HG03066 (cell line): ENCODE results near the gene NRN1L.
"Not testable (repeated sequence)": the region's sequence is repeated elsewhere in the genome, so short reads cannot be mapped to it uniquely, and the experiment has no call there.

Source experiments
- ATAC-seq: cut with Tn5 transposase; IDR thresholded peaks from one replicate; pipeline ENCODE4 v1.9.1; 2021; ENCODE audit warnings: low read depth; ENCODE audit not compliant: unreplicated experiment

The NRN1L gene

DNA sequence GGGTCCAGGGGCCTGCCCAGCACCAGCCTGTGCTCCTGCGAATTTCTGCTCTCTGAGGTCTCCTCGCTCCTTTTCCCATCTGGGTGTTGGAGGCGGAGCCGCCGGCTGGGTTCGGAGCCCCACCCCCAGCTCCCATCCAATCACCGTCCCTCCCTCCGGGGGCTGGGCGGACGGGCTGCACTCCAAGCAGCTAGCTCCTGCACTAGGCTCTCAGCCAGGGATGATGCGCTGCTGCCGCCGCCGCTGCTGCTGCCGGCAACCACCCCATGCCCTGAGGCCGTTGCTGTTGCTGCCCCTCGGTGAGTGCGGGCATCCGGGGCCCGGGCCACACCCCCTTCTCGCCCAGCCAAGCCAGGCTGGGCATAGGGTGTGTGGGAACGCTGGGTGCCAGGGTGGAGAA is at the start of gene NRN1L:
Gene NRN1L (plus strand): TSS at position 202 of the 400 bp plus-strand sequence. CDS start 19 bp downstream, at position 221.
- no peak for ATAC-seq

DNA sequence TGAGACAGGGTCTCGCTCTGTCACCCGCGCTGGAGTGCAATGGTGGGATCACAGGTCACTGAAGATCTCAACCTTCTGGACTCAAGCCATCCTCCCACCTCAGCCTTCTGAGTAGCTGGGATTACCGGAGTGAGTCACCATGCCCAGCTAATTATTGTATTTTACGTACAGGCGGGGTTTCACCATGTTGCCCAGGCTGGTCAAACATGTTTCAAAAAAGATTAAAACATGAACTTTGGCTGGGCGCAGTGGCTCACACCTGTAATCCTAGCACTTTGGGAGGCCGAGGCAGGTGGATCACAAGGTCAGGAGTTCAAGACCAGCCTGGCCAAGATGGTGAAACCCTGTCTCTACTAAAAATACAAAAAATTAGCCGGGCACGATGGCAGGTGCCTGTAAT is 47.5 kb upstream of the NRN1L start:
- ATAC-seq: not testable (repeated sequence)

DNA sequence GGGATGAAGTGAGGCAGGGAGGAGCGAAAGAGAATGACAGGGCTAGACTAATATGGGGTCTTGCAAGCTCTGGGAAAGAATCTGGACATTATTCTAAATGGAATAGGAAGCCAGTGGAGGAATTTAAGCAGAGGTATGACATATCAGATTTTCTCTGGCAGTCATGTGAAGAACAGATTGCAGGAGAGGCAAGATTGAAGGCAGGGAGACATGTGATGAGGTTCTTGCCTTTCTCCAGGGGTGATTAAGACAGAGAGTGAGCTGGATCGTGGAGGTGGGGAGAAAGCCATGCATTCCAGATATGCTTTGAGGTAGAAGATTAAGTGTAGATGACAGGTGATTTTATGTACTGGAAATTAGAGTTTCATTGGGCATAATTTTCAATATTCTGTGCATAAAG is 46.9 kb upstream of the NRN1L start:
- no peak for ATAC-seq

DNA sequence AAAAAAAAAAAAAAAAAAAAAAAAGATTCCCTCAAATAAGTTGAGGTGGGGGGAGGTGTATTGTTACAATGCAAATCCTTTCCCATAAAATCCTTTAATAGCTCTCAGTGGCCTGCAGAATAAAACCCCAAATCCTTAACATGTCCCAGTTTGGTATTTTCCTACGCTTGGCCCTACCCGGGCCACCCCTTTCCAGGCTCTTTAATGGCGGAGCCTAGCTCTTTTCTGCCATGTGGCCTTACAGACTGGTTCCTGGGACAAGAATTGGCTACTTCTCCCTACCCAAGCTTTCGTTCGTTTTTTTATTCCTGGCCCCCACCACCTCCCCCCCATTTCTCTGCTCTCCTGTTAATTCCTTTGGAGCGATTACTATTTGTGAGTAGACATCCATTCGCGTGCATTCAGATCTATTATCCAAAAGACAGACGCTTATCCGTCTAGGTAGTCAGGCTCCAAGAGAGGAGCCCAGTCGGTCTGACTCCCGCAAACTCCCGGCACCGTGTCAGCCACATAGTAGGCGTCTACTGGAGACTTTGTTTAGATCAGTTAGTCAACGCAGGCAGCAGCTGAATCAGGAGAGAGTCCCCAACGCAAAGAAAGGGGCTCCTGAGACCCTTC is 43.4 kb upstream of the NRN1L start:
- no peak for ATAC-seq

DNA sequence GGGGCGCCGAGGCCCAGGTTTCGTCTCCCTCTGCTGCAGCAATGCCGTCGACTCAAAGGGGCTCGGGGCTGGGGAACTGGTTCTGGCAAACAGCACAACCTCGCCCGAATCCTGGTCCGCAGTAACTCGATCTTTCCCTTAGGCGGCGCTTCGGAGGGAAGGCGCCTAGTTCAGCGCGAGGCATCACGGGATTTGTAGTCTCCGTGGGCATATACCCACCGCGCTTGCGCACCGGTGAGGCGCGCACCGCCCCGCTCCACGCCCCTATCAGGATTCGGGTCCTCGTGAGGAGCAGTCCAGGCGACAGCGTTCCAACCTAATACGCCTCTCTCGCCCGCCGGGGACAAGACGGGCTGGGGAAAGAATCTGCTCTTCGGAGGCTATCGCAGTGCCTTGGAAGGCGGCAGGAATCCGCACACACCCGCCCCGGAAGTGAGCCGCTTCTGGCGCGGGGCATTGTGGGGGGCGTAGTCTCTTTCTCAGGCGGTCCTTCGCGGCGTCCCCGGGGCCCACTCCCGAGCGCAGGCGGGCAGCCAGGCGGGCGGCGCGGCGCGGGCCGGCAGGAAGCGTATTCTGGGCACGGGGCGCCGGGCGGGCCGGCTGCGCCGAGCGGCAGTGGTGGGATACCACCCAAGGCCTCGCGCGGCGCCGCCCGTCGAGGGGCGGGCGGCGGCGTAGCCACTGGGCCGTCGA is 42.7 kb upstream of the NRN1L start, which contains the start of gene THAP11:
Gene THAP11 (plus strand): TSS at position 505 of the 693 bp plus-strand sequence. CDS start 235 bp downstream, outside the sequence.
- peak; percentile 47 for ATAC-seq

DNA sequence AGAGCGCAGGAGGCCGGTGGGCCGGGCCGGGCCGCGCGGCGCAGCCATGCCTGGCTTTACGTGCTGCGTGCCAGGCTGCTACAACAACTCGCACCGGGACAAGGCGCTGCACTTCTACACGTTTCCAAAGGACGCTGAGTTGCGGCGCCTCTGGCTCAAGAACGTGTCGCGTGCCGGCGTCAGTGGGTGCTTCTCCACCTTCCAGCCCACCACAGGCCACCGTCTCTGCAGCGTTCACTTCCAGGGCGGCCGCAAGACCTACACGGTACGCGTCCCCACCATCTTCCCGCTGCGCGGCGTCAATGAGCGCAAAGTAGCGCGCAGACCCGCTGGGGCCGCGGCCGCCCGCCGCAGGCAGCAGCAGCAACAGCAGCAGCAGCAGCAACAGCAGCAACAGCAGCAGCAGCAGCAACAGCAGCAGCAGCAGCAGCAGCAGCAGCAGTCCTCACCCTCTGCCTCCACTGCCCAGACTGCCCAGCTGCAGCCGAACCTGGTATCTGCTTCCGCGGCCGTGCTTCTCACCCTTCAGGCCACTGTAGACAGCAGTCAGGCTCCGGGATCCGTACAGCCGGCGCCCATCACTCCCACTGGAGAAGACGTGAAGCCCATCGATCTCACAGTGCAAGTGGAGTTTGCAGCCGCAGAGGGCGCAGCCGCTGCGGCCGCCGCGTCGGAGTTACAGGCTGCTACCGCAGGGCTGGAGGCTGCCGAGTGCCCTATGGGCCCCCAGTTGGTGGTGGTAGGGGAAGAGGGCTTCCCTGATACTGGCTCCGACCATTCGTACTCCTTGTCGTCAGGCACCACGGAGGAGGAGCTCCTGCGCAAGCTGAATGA is 42.0 kb upstream of the NRN1L start:
- peak; percentile 19 for ATAC-seq

DNA sequence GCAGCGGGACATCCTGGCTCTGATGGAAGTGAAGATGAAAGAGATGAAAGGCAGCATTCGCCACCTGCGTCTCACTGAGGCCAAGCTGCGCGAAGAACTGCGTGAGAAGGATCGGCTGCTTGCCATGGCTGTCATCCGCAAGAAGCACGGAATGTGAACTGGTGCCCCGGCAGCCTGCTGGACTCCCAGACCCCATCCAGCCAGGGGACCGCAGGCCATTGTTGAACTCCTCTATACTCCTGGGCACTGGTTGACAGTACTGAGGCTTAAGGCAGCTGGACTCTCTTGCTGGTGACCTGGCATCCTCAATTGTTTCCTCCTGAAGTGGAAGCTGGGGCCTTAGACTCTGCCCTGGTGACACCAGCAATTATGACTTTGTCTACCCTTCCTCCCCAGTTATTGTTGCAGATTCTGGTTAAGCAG is 41.3 kb upstream of the NRN1L start:
- no peak for ATAC-seq

DNA sequence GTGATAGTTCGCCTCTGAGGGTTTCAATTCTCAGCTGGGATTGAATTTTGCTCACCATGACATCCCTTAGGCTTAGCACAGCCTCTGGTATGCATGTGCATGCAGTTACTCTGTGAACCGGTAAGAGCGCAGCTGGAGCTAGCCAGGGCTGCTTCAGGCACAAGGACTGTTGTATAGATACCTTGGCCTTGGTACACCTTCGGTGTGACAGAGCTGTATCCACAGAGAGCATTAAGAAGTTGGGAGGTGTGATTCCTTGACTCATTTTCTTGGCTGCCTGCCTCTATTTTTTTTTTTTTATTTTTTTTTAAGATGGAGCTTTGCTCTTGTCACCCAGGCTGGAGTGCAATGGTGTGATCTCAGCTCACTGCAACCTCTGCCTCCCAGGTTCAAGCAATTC is 40.2 kb upstream of the NRN1L start:
- no peak for ATAC-seq

DNA sequence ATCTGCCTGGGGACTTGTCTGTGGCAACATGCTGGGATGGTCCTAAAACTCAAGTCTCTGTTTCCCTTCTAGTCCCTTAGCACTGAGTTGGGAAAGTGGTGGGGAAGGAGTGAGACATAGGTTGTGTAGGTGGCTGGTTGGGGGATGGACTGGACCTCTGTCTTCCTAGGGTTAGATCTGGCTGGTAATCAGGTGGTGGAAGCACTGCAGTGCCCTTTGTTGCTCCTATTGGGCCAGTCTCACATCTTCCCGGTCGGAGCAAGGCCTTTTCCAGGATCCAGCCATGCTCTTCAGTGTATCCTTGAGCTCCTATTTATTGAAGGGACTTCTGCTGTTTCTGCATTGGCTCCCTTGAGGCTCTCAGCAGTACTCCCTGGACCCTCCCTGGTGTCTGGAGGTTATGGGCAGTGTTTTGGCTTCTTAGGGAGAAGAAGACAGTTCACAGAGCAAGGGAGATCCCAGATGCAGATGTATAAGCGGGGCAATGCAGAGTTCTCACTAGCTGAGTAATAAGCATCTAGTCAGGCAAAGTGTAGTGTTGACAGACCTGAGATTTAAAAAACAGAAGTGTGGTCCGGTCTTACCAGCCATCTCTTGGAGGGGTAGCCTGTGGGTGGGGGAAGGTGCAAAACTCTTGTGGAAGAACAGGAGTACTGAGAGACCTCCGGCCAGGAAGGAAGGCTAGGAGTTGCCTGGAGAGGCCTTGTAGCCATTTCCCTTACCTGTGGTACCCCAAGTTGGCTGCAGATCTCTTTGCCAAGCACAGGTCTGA is 39.2 kb upstream of the NRN1L start:
- no peak for ATAC-seq

DNA sequence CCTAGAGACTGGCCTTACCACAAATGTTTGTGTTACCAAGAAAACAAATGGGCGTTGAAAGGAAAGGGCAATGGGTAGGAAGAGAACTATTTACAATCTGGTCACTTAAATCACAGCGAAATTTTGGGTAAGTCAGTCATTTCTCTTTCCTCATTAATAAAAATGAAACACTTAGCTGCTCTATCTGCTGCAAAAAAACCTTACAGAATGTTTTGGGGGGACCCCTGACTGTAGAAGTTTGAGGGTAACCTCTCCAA is 38.7 kb upstream of the NRN1L start:
- ATAC-seq: no peak

DNA sequence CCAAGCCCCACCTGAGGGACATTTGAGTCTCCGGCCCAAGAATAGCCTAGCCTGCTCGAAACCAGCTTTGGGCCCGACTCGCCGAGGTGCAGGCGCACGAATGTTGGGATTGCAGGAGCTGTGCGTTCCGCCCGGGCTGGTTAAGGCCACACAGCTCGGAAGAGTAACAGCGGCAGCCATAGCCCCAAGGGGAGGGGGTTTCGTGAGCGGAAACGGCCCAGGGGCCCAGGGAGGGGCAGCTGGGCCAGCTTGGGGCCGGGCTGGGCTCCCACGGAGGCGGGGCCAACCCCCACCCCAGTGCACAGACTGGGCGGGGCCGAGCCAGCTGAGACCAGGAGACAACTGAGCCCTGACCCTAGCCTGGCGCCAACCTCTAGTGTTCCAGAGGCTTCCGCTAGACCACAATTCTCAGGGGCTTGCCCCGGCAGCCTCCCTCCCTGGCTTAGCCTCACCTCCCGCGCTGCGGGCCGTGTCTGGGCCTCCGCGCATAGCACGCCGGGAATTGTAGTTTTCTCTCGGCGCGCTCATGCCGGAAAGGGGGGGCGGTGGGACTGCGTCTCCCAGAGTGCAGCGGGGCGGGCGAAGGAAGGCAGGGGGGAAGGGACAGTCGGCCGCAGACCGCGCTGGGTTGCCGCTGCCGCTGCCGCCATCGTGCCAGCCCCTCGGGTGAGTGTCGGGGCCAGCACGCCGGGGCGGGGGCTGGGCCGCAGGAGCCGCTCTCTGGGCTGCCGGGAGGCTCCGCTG is 38.2 kb upstream of the NRN1L start, which contains the start of gene NUTF2:
Gene NUTF2 (plus strand): TSS at position 614 of the 744 bp plus-strand sequence. CDS start 18,198 bp downstream, outside the sequence.
- ATAC-seq: peak; percentile 47

DNA sequence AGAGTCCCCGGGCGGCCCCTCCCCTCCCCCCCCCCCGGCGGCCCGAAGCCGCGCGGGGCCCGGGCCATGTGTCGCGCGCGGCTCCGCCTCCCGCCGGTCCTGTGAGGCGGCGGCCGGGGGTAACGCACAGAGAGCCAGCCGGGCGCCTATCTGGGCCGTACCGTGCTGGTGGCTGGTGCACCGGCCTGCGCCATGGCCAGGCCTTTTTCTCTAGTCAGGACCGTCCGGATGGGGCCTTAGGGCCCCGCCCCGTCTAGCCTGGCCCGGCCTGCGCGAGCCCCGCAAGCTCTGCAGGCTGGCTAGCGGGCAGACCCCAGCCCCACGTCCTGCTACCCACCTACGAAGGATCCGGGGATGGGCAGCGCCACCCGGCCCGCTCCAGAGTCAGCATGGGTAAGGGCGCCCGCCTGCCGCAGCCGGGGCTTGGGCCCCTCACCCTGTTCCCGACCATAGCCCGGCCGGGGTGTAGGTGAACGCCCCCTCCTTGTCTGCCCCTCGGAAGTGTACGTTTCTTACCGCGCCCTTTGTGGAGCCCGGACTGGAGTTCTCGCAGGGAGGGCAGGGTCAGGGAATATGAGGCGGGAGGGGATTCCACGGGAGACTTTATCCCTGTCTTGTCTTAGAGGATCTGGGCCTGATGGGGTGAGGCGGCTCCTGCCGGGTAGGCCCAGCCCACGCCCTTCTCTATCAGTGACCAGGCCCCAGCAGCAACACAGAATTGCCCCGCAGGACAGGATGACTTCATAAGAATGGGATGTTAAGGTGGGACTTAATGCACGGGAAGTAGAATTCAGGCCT is 37.4 kb upstream of the NRN1L start, which contains the start of gene CENPT:
Gene CENPT (minus strand): TSS at position 630 of the 798 bp plus-strand sequence. CDS start 13,834 bp downstream, outside the sequence.
- peak; percentile 26 for ATAC-seq

DNA sequence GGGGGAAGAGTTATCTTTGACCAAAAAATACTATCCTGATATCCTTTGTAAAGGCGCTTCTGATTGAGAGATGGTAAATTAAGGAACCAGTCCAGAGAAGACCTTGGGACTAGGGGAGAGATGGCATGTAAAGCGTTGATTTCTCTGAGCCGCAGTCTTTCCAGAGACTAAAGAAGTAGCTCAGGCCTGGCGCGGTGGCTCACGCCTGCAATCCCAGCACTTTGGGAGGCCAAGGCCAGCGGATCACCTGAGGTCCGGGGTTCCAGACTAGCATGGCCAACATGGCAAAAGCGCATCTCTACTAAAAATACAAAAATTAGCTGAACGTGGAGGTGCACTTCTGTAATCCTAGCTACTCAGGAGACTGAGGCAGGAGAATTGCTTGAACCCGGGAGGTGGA is 36.6 kb upstream of the NRN1L start:
- no peak for ATAC-seq

DNA sequence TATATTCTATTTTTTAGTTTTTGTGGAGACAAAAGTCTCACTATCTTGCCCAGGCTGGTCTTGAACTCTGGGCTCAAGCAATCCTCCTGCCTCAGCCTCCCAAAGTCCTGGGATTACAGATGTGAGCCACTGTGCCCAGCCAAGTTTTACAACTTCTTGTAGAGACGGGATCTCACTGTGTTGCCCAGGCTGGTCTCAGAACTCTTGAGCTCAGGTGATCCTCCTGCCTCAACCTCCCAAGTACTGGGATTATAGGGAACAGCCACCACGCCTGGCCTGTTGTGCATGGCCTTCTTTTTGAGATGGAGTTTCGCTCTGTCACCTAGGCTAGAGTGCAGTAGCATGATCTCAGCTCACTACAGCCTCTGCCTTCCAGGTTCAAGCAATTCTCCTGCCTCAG is 31.0 kb upstream of the NRN1L start:
- ATAC-seq: no peak

DNA sequence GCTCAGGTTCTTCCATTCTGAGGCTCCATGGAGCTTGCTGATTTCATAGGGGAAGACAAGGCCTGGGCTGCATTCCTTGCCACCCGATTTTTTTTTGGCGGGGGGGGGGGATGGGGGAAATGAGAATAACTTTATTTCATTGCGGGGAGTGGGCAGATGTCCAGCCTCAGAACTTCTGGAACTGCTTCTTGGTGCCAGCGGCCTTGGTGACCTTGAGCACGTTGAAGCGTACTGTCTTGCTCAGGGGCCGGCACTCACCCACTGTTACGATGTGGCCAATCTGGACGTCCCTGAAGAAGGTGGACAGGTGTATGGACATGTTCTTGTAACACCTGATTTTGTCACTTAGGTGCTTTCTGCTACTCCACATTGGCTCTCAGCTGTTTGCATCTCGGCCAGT is 28.9 kb upstream of the NRN1L start:
- ATAC-seq: no peak

DNA sequence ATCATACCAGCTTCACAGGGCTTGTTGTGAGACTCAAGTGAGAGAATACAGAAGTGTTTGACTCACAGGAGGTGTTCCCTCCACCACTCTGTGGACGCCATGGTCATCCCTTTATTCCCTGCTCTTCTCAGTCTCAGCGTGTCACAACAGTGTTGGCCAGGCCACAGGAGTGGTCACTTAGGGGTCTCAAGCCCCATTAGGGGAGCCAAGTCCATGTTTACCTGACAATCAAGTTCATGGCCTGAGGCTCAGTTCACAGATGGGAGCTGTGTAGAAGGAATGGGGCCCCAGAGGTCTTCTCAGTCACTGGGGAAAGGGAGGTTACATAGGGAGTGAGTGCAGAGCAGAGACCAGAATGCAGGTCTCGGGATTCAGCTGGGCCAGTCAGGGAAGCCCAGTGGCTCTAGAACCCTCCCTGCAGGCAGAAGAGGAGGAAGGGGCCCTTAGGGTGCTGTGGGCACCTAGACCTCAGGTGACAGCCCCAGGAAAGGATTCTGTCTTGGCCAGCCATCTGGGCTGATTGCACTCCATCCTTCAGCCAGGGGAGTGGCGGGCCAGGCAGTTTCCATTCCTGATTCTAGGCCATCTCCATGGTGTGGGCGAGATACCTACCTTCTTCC is 27.6 kb upstream of the NRN1L start:
- no peak for ATAC-seq

DNA sequence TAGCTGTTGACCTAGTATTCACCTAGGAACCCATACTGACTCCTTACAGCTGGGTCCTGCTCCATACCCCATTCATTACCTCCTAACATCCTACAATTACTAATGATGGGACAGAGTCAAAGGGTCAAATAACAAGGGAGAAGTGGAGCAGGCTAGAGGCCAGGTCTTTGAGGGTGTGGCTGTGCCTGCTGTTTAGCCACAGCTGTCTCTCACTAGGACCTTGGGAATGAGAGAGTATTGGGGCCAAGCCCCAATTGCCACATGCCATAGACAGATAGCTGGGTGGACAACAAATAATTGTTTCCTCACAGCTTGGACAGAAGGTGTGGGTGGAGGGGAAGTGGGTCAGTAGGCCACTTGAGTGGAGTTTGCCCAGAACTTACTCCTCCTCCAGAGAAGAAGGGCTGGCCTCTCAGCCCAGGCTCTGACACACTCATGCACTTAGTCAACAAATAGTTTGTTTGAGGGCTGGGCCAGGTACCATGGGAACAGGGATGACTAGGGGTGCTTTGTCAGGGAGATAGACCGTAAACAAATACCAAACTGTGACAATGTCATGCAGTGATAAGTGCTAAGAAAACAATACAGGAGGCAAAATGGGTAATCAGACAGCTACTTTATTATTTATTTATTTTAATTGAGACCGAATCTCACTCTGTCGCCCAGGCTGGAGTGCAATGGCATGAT is 27.0 kb upstream of the NRN1L start:
- no peak for ATAC-seq

DNA sequence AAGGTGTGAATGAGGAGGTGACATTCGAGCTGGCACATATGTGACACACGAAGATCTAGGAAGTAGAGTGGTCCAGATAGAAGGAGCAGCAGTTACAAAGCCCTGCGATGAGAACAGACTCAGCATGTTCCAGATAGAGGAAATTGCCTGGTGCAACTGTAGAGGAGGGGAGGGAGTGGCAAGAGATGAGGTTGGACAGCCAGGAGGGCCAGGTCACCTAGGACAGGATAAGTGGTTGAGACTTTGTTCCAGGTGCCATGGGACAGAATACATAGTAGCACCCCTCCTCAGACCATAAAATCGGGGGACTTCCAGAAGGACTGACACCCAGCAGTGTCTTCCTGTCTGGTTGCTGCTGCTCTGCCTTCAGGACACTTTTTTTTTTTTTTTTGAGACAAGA is 26.2 kb upstream of the NRN1L start:
- no peak for ATAC-seq
